Stimulated activated effector memory CD8-positive, alpha-beta T cell treated with anti-CD3 and anti-CD28 coated beads, Interleukin-12 subunit alpha, Interleukin-12 subunit beta, amount 100 ng/mL, for 72 hours (primary cell): ENCODE data around the gene ZNF302.
A peak's percentile ranks its signal among the peaks of the same experiment; 100 is the strongest.
"Not testable (repeated sequence)": the region's sequence is repeated elsewhere in the genome, so short reads cannot be mapped to it uniquely, and the experiment has no call there.

Source experiments
- ATAC-seq: fragments of 150-1000 bp; cut with Tn5 transposase; 2 replicates; pipeline ENCODE4 v1.10.0; 2021
- DNase-seq, 2 donors: peaks; one replicate each; pipeline ENCODE4 v3.0.0; 2021 to 2022; ENCODE audit warnings: low spot score in 2 of 2
- H3K27ac Mint-ChIP-seq: one replicate; pipeline ENCODE4 v1.8.0; 2022; ENCODE audit warnings: mild to moderate bottlenecking, mixed read lengths
- H3K36me3 Mint-ChIP-seq: one replicate; pipeline ENCODE4 v1.8.0; 2022; ENCODE audit warnings: mild to moderate bottlenecking, mixed read lengths
- H3K4me1 Mint-ChIP-seq: one replicate; pipeline ENCODE4 v1.8.0; 2022; ENCODE audit warnings: mixed read lengths
- H3K4me3 Mint-ChIP-seq: one replicate; pipeline ENCODE4 v1.8.0; 2022; ENCODE audit warnings: mild to moderate bottlenecking, mixed read lengths
- H3K9me3 Mint-ChIP-seq: one replicate; pipeline ENCODE4 v1.8.0; 2022; ENCODE audit warnings: mixed read lengths

The ZNF302 gene

DNA sequence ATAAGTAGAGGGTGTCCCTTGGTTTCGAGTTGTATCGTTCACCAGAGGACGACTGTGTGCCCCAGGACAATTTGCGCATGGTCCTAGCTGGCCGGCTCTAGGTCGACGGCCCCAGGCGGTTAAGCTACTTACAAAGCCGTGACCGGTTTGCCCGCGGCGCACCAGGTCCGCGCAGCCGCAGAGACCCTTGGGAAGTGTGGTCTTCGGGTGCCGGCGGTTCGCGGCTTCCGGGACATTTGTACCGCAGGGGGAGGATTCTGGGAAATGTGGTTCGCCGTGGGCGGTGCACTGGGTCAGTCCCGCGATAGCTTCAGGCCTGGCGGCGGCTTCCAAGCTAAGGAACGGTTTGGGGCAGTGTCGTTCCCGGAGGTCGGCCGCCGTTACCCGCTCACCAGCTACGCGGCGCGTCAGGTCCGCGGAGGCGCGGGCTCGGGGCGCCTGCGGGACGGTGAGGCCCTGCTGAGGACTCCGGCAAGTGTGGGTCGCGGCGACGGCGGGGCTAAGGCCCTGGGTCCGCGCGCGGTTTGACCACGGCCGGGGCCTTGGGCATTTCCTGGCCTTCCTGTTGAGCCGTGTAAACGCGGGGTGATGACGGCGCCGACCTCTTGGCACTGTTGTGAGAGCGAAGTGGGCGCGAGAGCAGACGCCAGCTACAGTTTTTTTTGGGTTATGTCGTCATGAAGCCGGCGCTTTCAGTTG is at the start of gene ZNF302:
Gene ZNF302, plus strand, starts transcription at position 293 of the 699 bp plus-strand sequence. CDS start 1,127 bp downstream, outside the sequence.
- Mint-ChIP-seq H3K4me3 (peak within 1 kb of the TSS; percentile 92), H3K36me3 (peaks cover 55% of the 10 kb centered on the region), H3K4me1 (peaks cover 25% of the 10 kb centered on the region), H3K9me3 (peaks cover 10% of the 10 kb centered on the region), H3K27ac (peak within 1 kb of the TSS; percentile 99)
- ATAC-seq, result peak; percentile 90
- DNase-seq, result peak; percentile 89 to 98

GRCh38 chr19:34633802-34634201 is 43.7 kb upstream of the ZNF302 start:
- no peak overlapping the region for H3K4me3 Mint-ChIP-seq
- H3K36me3 Mint-ChIP-seq, result no peaks in the 10 kb centered on the region
- peaks cover 10% of the 10 kb centered on the region for H3K9me3 Mint-ChIP-seq
- H3K27ac Mint-ChIP-seq, result no peak overlapping the region
- H3K4me1 Mint-ChIP-seq, result no peaks in the 10 kb centered on the region
- ATAC-seq (no peak), DNase-seq (no peak)

- DNase-seq (peak; percentile 46 to 64), ATAC-seq (peak; percentile 63)
- no peak overlapping the region for H3K27ac Mint-ChIP-seq
- no peaks in the 10 kb centered on the region for H3K4me1 Mint-ChIP-seq
- H3K9me3 Mint-ChIP-seq, result peaks cover 6% of the 10 kb centered on the region
- H3K4me3 Mint-ChIP-seq, result no peak overlapping the region
- H3K36me3 Mint-ChIP-seq, result no peaks in the 10 kb centered on the region
Measured at GRCh38 chr19:34639491-34640085, 37.9 kb upstream of the ZNF302 start.

GRCh38 chr19:34642241-34642640 is 35.2 kb upstream of the ZNF302 start:
- no peaks in the 10 kb centered on the region for H3K9me3 Mint-ChIP-seq
- H3K27ac Mint-ChIP-seq, result no peak overlapping the region
- DNase-seq, result no peak
- no peaks in the 10 kb centered on the region for H3K4me1 Mint-ChIP-seq
- ATAC-seq, result no peak
- H3K4me3 Mint-ChIP-seq, result no peak overlapping the region
- H3K36me3 Mint-ChIP-seq, result no peaks in the 10 kb centered on the region

GRCh38 chr19:34644991-34645461 is 32.5 kb upstream of the ZNF302 start:
- ATAC-seq (no peak), DNase-seq (no peak)
- Mint-ChIP-seq H3K9me3 (no peaks in the 10 kb centered on the region), H3K4me1 (no peaks in the 10 kb centered on the region), H3K27ac (peak overlapping the region; percentile 62), H3K36me3 (no peaks in the 10 kb centered on the region), H3K4me3 (no peak overlapping the region)

GRCh38 chr19:34645551-34645950 is 31.9 kb upstream of the ZNF302 start:
- Mint-ChIP-seq H3K36me3 (no peaks in the 10 kb centered on the region), H3K4me1 (no peaks in the 10 kb centered on the region), H3K27ac (peak overlapping the region; percentile 62), H3K4me3 (no peak overlapping the region), H3K9me3 (no peaks in the 10 kb centered on the region)
- ATAC-seq (no peak), DNase-seq (no peak)

DNA sequence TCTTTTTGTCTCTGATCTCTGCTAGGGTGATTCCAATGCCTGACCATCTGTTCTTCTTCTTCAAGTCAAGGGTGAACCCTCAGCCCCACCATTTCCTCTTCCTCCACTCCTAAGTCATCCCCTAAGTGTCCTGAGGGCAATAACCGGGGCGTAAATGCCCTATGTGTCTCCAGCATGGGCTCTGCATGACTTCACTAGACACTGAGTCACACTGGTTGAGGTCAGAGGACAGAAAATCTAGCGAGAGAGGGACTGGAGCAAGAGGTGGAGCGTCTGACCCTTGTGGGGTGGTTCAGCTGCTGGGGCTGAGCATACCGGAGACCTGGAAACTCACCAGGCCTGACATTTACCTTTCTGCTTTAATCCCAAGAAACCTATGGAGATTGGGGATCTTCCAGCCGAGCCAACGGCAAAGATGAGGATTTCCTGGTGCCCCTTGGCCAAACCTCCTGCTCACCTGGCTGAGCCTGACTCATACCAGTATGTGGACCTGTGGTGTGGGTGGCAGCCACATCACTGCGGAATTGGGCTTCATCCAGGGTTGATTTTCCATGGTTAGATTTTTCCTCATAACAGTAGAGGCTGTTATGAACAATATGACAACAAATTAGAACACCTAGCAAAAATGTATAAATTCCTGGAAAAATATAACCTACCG is 27.5 kb upstream of the ZNF302 start:
- H3K27ac Mint-ChIP-seq, result no peak overlapping the region
- H3K4me1 Mint-ChIP-seq, result no peaks in the 10 kb centered on the region
- H3K9me3 Mint-ChIP-seq, result peaks cover 3% of the 10 kb centered on the region
- ATAC-seq, result no peak
- H3K4me3 Mint-ChIP-seq, result no peak overlapping the region
- H3K36me3 Mint-ChIP-seq, result no peaks in the 10 kb centered on the region
- no peak for DNase-seq

- H3K36me3 Mint-ChIP-seq, result no peaks in the 10 kb centered on the region
- H3K27ac Mint-ChIP-seq, result no peak overlapping the region
- H3K4me3 Mint-ChIP-seq, result no peak overlapping the region
- H3K4me1 Mint-ChIP-seq, result no peaks in the 10 kb centered on the region
- no peak for DNase-seq
- H3K9me3 Mint-ChIP-seq, result peaks cover 3% of the 10 kb centered on the region
- no peak for ATAC-seq
Measured at GRCh38 chr19:34651747-34652146, 25.7 kb upstream of the ZNF302 start.

DNA sequence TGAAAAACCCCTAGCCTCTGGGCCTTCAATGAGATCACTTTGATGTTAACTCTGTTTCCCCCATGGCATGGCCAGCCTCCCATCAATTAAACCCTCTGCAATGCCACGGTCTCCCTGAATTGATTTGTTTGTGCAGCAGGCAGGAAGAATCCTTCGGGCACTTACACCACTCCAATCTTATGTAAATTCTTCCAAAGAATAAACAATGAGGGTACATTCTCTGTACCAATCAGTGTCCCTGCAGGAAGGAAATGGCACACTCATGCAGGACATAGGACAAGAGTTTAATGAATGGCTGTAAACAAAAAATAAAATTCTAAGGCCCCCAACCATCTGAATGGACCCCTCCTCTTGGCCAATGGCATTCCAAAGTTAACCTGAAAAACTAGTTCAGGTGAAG is 22.7 kb upstream of the ZNF302 start:
- DNase-seq, result no peak
- Mint-ChIP-seq H3K4me3 (no peak overlapping the region), H3K9me3 (peaks cover 3% of the 10 kb centered on the region), H3K36me3 (no peaks in the 10 kb centered on the region), H3K4me1 (no peaks in the 10 kb centered on the region), H3K27ac (no peak overlapping the region)
- no peak for ATAC-seq

- ATAC-seq, result no peak
- DNase-seq, result no peak
- Mint-ChIP-seq H3K9me3 (peaks cover 3% of the 10 kb centered on the region), H3K4me1 (no peaks in the 10 kb centered on the region), H3K27ac (no peak overlapping the region), H3K4me3 (no peak overlapping the region), H3K36me3 (no peaks in the 10 kb centered on the region)
Measured at GRCh38 chr19:34655651-34656050, 21.8 kb upstream of the ZNF302 start.

DNA sequence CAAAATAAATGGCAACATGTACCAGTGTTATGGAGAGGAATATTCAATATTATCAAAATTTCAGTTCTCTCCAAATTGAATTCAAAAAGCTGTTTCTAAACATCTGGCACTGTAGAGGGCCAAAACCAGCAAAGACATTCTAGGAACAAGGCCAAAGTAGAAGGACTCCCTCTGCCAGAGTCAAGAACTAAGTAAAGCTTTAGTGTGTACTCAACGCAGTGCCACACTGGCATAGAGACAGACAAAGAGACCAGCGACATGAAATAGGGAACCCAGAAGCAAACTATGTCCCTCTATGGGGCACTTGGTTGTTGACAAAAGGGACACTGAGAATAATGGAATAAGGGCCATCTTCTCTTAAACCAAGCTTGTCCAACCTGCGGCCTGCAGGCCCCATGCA is 16.1 kb upstream of the ZNF302 start:
- peaks cover 13% of the 10 kb centered on the region for H3K4me1 Mint-ChIP-seq
- no peak overlapping the region for H3K4me3 Mint-ChIP-seq
- H3K27ac Mint-ChIP-seq, result no peak overlapping the region
- DNase-seq (no peak), ATAC-seq (no peak)
- no peaks in the 10 kb centered on the region for H3K36me3 Mint-ChIP-seq
- no peaks in the 10 kb centered on the region for H3K9me3 Mint-ChIP-seq

GRCh38 chr19:34662919-34663318 is 14.6 kb upstream of the ZNF302 start:
- Mint-ChIP-seq H3K36me3 (no peaks in the 10 kb centered on the region), H3K4me3 (no peak overlapping the region), H3K27ac (no peak overlapping the region), H3K9me3 (no peaks in the 10 kb centered on the region), H3K4me1 (peaks cover 28% of the 10 kb centered on the region)
- no peak for DNase-seq
- peak; percentile 87 for ATAC-seq

GRCh38 chr19:34664168-34664567 is 13.3 kb upstream of the ZNF302 start:
- peaks cover 28% of the 10 kb centered on the region for H3K4me1 Mint-ChIP-seq
- no peak overlapping the region for H3K27ac Mint-ChIP-seq

DNA sequence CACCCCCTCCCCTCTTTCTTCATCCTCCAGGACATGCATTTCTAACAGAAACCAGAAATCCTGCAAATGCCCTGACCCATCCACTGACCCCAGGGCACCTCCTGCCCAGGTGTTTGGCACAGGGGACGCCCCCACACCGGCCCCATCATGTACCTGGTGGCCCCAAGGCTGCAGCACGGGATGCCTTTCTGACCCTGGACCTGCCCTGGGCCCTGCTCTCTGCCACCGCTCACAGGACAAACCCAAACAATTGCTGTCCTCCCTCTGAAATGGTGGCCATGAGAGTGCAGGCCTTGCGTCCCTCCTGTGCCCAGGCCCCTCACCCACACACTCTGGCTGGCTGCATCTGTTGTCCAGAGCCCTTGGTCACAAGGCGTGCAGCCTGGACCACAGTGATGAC is 12.6 kb upstream of the ZNF302 start:
- no peaks in the 10 kb centered on the region for H3K36me3 Mint-ChIP-seq
- no peak for ATAC-seq
- H3K9me3 Mint-ChIP-seq, result no peaks in the 10 kb centered on the region
- no peak overlapping the region for H3K27ac Mint-ChIP-seq
- H3K4me1 Mint-ChIP-seq, result peaks cover 28% of the 10 kb centered on the region
- no peak overlapping the region for H3K4me3 Mint-ChIP-seq
- no peak for DNase-seq

More at GRCh38 chr19:34664168-34664567, 13.3 kb upstream of the ZNF302 start:
- H3K9me3 Mint-ChIP-seq, result no peaks in the 10 kb centered on the region
- H3K4me3 Mint-ChIP-seq, result no peak overlapping the region
- ATAC-seq (peak; percentile 22), DNase-seq (no peak)
- no peaks in the 10 kb centered on the region for H3K36me3 Mint-ChIP-seq

GRCh38 chr19:34665275-34665674 is 12.2 kb upstream of the ZNF302 start:
- not testable (repeated sequence) for H3K4me3 Mint-ChIP-seq, ATAC-seq, H3K27ac Mint-ChIP-seq, H3K9me3 Mint-ChIP-seq, DNase-seq, H3K36me3 Mint-ChIP-seq
- peaks cover 28% of the 10 kb centered on the region for H3K4me1 Mint-ChIP-seq
